HEK293T (cell line): ENCODE measurements around the gene CPB2.

ENCODE experiments used
- ARNT ChIP-seq: fragments of 450-650 bp; IDR thresholded peaks from 2 replicates; pipeline ENCODE4 v1.6.1; 2017; ENCODE audit warnings: mild to moderate bottlenecking
- BHLHE40 ChIP-seq: fragments of 450-650 bp; IDR thresholded peaks from 2 replicates; pipeline ENCODE4 v1.6.1; 2016; ENCODE audit warnings: mild to moderate bottlenecking, moderate library complexity, borderline replicate concordance
- CTBP1 ChIP-seq: fragments of 450-650 bp; IDR thresholded peaks from 2 replicates; pipeline ENCODE4 v1.6.1; 2016; ENCODE audit warnings: borderline replicate concordance
- ELF4 ChIP-seq: fragments of 450-650 bp; IDR thresholded peaks from 2 replicates; pipeline ENCODE4 v1.6.1; 2017; ENCODE audit warnings: antibody characterized with exemption
- FOXA1 ChIP-seq: fragments of 450-650 bp; IDR thresholded peaks from 2 replicates; pipeline ENCODE4 v1.6.1; 2016; ENCODE audit warnings: mild to moderate bottlenecking
- FOXM1 ChIP-seq: fragments of 450-650 bp; IDR thresholded peaks from 2 replicates; pipeline ENCODE4 v1.6.1; 2017; ENCODE audit warnings: mild to moderate bottlenecking, borderline replicate concordance
- HDGF ChIP-seq: fragments of 450-650 bp; IDR thresholded peaks from 2 replicates; pipeline ENCODE4 v1.6.1; 2017; ENCODE audit warnings: antibody characterized with exemption, borderline replicate concordance
- NFRKB ChIP-seq: fragments of 450-650 bp; IDR thresholded peaks from 2 replicates; pipeline ENCODE4 v1.6.1; 2016; ENCODE audit warnings: mild to moderate bottlenecking, moderate library complexity
- SP1 ChIP-seq: fragments of 450-650 bp; IDR thresholded peaks from 2 replicates; pipeline ENCODE4 v1.6.1; 2017
- SUZ12 ChIP-seq: fragments of 450-650 bp; IDR thresholded peaks from 2 replicates; pipeline ENCODE4 v1.6.1; 2016; ENCODE audit warnings: mild to moderate bottlenecking
- TARDBP ChIP-seq: fragments of 450-650 bp; IDR thresholded peaks from 2 replicates; pipeline ENCODE4 v1.6.1; 2016

GRCh38 chr13:46150134-46150693, 45.4 kb upstream of the CPB2 start:
- TF ChIP-seq FOXA1 (no peak), NFRKB (no peak), HDGF (no peak), TARDBP (no peak), ELF4 (no peak), CTBP1 (no peak), BHLHE40 (no peak), ARNT (no peak), SUZ12 (no peak), SP1 (no peak), FOXM1 (no peak)
